Left hindlimb (tissue), 1 donor: Measurements from ENCODE around the gene KIF1A.
"Not testable (repeated sequence)": the region's sequence is repeated elsewhere in the genome, so short reads cannot be mapped to it uniquely, and the experiment has no call there.

Experiments
- DNase-seq: peaks from one replicate; pipeline ENCODE4 v3.0.0-alpha.2; 2018

KIF1A gene

GRCh38 chr2:240698852-240699561 is 121.0 kb downstream of the KIF1A start:
- DNase-seq, result peak; percentile 21

- DNase-seq, result not testable (repeated sequence)
These were observed 123.5 kb downstream of the KIF1A start for GRCh38 chr2:240696469-240696868.

GRCh38 chr2:240695593-240695992 is 124.4 kb downstream of the KIF1A start:
- DNase-seq, result not testable (repeated sequence)

- not testable (repeated sequence) for DNase-seq
These were observed 125.7 kb downstream of the KIF1A start for GRCh38 chr2:240694304-240694703.

- not testable (repeated sequence) for DNase-seq
These were observed 127.1 kb downstream of the KIF1A start for GRCh38 chr2:240692583-240693561.

- DNase-seq, result not testable (repeated sequence)
These were observed 128.2 kb downstream of the KIF1A start, which contains the start of gene AQP12A for GRCh38 chr2:240691631-240692420. AQP12A (plus strand) TSS chr2:240691866; CDS start chr2:240691914, 48 bp downstream.

- DNase-seq, result not testable (repeated sequence)
These were observed 129.0 kb downstream of the KIF1A start for GRCh38 chr2:240691075-240691427.

- not testable (repeated sequence) for DNase-seq
These were observed 129.5 kb downstream of the KIF1A start for GRCh38 chr2:240690421-240691074.

GRCh38 chr2:240689975-240690374 is 130.0 kb downstream of the KIF1A start:
- DNase-seq, result no peak

- no peak for DNase-seq
These were observed 131.5 kb downstream of the KIF1A start for GRCh38 chr2:240688553-240688919.

- no peak for DNase-seq
These were observed 132.1 kb downstream of the KIF1A start for GRCh38 chr2:240687741-240688552.

- no peak for DNase-seq
These were observed 132.8 kb downstream of the KIF1A start for GRCh38 chr2:240687045-240687740.

GRCh38 chr2:240686460-240686859 is 133.6 kb downstream of the KIF1A start:
- no peak for DNase-seq

- DNase-seq, result no peak
These were observed 134.1 kb downstream of the KIF1A start for GRCh38 chr2:240685771-240686371.

GRCh38 chr2:240683980-240684728 is 135.9 kb downstream of the KIF1A start:
- not testable (repeated sequence) for DNase-seq

GRCh38 chr2:240683329-240683979 is 136.6 kb downstream of the KIF1A start:
- DNase-seq, result not testable (repeated sequence)

- not testable (repeated sequence) for DNase-seq
These were observed 137.4 kb downstream of the KIF1A start, which contains the start of gene AQP12B for GRCh38 chr2:240682431-240683224. AQP12B (minus strand) TSS chr2:240682885; CDS start chr2:240682837, 48 bp downstream.

GRCh38 chr2:240680185-240680584 is 139.8 kb downstream of the KIF1A start:
- DNase-seq, result not testable (repeated sequence)
